ENCODE measurements around the gene CCR4. TPM values are rescaled to one million over a fixed set of nuclear protein-coding genes. Genes with fewer than 3 reads are reported as not detected.

Gene CCR4
- total RNA-seq, 1 experiment from 2014 or later: 0.22 TPM

GRCh38 chr3:32990116-32990515 is 38.7 kb downstream of the CCR4 start:
- no peaks in the 10 kb centered on the region; the same call in 1 of the 2 replicates for H3K27me3 Mint-ChIP-seq (ENCODE audit: low read depth)
- POLR2A ChIA-PET: no interaction called here
- no peak for DNase-seq (ENCODE audit: low spot score)
- H3K4me1 Mint-ChIP-seq: no peaks in the 10 kb centered on the region
- H3K4me3 Mint-ChIP-seq: no peak overlapping the region
- TF ChIP-seq IRF1 (CRISPR knock-in tag; IDR thresholded peaks at IDR 0.05) (no peak), ZNF425 (CRISPR knock-in tag; conservative IDR thresholded peaks at IDR 0.05) (no peak), MXD4 (CRISPR knock-in tag; IDR thresholded peaks at IDR 0.05; ENCODE audit: borderline replicate concordance) (no peak), ATF1 (CRISPR knock-in tag; IDR thresholded peaks at IDR 0.05) (no peak), STAT6 (CRISPR knock-in tag; conservative IDR thresholded peaks at IDR 0.05; ENCODE audit: low read depth) (no peak), NR1H2 (CRISPR knock-in tag; IDR thresholded peaks at IDR 0.05) (no peak), ATF6 (CRISPR knock-in tag; IDR thresholded peaks at IDR 0.05) (no peak), TP53 (CRISPR knock-in tag; IDR thresholded peaks at IDR 0.05) (no peak)
- H3K27ac Mint-ChIP-seq: no peak overlapping the region
- no peak for ATAC-seq
- CTCF ChIA-PET: interaction anchor here (1.6 kb wide), 1 partner anchor 43 kb away, joined by 5 read pairs; no protein-coding TSS in a partner anchor
- peaks cover 4% of the 10 kb centered on the region; the same call in 1 of the 2 replicates for H3K9me3 Mint-ChIP-seq
- H3K36me3 Mint-ChIP-seq: no peaks in the 10 kb centered on the region

GRCh38 chr3:32991781-32992180 is 40.3 kb downstream of the CCR4 start:
- Mint-ChIP-seq H3K9me3 (peaks cover 3% of the 10 kb centered on the region; the same call in 1 of the 2 replicates), H3K27me3 (ENCODE audit: low read depth) (no peaks in the 10 kb centered on the region; the same call in 1 of the 2 replicates), H3K27ac (no peak overlapping the region), H3K4me3 (no peak overlapping the region), H3K4me1 (peaks cover 2% of the 10 kb centered on the region), H3K36me3 (no peaks in the 10 kb centered on the region)
- ChIA-PET POLR2A (no interaction called here), CTCF (interaction anchor here (1.2 kb wide), 1 partner anchor 14 kb away, joined by 3 read pairs; no protein-coding TSS in a partner anchor)
- DNase-seq (ENCODE audit: low spot score): no peak
- ATAC-seq: no peak
- TF ChIP-seq ZNF232 (CRISPR knock-in tag; IDR thresholded peaks at IDR 0.05) (no peak), NFYB (CRISPR knock-in tag; conservative IDR thresholded peaks at IDR 0.05; ENCODE audit: low read depth) (no peak), CTCF (IDR thresholded peaks at IDR 0.05) (no peak), SMAD4 (CRISPR knock-in tag; IDR thresholded peaks at IDR 0.05) (no peak), ESRRA (CRISPR knock-in tag; IDR thresholded peaks at IDR 0.05; ENCODE audit: borderline replicate concordance) (no peak), ZBTB43 (CRISPR knock-in tag; IDR thresholded peaks at IDR 0.05) (no peak), STAT6 (CRISPR knock-in tag; conservative IDR thresholded peaks at IDR 0.05; ENCODE audit: low read depth) (no peak), ZNF425 (CRISPR knock-in tag; conservative IDR thresholded peaks at IDR 0.05) (no peak), MYBL2 (CRISPR knock-in tag; IDR thresholded peaks at IDR 0.05) (no peak), ZMAT4 (CRISPR knock-in tag; IDR thresholded peaks at IDR 0.05) (no peak)
